SKM-1 treated with dmso at 0.1 percent for 144 hours (cell line): ENCODE data around the gene FGF22.
"Not testable (repeated sequence)": the region's sequence is repeated elsewhere in the genome, so short reads cannot be mapped to it uniquely, and the experiment has no call there.

Experiments
- DNase-seq: peaks from one replicate; lab custom pipeline; 2025; ENCODE audit not compliant: unreplicated experiment; lab: John Stamatoyannopoulos, UW

Gene FGF22

DNA sequence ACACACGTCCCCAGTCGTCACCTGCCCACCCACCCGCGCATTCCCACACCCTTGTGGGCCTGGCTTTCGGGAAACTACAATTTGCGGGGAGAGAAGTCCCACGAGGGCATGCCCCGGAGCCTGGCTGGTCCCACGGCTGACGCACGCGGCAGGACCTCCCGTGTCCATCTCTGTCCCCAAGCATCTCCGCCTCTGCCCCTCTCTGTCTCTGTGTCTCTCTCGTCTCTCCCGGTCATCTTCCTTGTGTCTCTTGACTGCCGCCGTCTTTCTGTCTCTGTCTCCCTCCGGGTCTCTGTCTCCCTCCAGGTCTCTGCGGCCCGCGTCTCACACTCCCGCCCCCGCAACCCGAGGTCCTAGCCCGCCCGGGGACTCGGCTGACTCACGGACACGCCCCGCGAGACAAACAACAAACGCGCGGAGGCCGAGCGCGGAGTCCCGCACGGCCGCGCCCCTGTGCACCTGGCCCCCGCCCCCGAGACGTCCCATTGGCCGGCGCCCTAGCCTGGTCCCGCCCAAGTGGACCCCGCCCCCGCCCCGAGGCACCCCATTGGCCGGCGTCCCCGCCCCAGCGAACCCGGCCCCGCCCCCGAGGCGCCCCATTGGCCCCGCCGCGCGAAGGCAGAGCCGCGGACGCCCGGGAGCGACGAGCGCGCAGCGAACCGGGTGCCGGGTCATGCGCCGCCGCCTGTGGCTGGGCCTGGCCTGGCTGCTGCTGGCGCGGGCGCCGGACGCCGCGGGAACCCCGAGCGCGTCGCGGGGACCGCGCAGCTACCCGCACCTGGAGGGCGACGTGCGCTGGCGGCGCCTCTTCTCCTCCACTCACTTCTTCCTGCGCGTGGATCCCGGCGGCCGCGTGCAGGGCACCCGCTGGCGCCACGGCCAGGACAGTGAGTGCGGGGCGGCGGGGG lies at the start of gene FGF22:
TSS of gene FGF22 (plus strand) at position 627 of the 908 bp plus-strand sequence. CDS start at position 674, 47 bp downstream.
- peak; percentile 64 for DNase-seq

DNA sequence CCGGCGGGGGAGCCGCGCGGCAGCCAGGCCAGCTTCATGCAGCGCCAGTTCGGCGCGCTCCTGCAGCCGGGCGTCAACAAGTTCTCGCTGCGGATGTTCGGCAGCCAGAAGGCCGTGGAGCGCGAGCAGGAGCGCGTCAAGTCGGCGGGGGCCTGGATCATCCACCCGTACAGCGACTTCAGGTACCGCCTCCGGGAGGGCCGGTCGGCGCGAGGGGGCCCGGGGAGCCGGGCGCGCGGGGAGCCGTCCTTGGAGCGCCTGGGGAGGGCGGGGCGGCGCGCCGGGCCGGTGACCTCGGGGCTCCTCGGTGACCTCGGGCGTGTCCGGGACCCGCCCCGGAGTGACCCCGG lies 49.3 kb upstream of the FGF22 start:
- DNase-seq, result no peak

DNA sequence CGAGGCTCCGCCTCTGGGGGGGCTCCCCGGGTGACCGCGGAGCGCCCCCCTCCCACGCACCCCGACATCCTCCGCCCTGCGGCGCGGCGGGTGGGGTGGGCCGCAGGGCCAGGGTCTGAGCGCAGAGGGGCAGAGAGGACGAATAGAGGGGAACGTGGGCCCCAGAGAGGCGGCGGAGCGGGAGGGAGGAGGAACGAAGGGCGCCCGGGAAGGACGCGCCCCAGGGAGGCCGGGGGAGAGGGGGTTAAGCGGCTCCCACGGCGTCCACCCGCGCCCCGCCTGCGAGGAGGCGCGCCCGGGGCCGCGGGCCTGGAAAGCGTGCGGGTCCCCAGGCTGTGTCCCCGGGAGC lies 49.0 kb upstream of the FGF22 start:
- no peak for DNase-seq

DNA sequence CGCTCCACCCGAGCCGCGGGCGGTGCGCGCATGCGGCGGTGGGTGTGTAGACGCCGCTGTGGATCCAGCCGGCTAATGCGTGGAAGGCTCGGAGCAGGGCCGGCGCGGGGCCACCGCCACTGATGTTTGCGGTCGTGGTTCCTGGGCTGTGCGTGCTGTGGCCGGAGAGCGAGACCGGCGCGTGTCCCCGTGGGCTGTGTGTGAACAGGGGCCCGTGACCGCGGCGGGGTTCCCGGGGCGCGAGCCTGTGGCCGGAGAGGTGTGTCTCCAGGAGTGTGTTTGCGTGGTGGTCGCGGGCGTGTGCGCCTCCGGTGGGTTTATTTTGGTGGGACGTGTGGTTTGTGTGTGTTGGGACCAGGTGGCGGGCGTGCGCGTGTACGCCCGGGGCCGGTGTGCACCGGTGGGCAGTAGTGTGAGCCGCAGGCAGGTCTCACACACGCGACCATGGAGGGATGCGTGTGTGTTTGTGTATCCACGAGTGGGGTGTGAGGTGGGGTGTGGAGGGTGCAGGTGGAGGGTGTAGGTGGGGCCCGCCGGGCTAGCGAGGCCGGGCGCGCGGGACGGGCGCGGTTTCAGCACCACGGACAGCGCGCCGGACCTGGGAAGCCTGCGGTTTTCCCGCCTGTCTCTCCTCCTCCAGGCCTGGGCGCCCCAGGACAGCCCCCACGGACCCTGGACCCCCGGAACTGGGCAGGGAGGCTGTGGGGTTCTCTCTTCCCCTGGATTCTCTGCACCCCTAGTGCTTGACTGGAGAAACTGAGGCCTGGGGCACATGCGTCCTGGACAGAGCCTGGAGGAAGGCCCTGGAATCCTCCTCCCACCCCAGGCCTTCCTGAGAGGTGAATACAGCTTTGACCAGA lies 48.4 kb upstream of the FGF22 start:
- DNase-seq, result no peak

DNA sequence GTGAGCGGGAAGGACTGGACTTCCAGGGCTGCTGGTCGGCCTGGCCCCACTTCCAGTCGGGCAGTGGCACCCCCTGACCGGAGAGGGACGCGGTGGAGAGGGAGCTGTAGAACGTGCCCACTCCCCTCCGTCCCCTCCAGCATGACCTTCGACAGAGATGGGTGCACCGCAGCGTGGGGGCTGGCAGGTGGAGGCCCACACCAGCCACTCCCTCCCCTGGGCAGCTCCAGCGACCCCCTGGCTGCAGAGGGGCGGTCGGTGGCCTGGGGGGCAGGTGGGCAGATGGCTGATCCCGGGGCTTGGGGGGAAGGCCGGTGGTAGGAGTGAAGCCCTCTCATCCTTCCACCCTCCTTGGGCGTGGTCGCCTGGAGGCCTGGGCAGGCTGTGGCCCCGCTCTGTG lies 47.6 kb upstream of the FGF22 start:
- DNase-seq, result no peak

DNA sequence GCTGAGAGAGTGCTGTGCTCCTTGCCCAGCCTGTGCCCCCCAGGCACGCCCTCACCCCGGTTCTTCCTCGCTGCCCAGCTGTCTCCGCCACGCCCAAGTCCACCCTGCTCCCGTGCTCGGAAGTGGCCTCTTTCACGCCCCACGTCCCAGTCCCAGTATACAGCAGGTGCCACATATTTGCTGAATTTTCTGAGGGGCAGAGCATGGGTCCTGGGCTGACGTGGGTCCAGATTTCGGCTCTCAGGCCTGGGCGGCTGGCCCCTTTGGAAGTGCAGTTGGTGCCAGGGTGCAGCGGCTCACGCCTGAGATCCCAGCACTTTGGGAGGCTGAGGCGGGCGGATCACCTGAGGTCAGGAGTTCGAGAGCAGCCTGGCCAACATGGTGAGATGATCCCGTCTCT lies 46.6 kb upstream of the FGF22 start:
- no peak for DNase-seq

DNA sequence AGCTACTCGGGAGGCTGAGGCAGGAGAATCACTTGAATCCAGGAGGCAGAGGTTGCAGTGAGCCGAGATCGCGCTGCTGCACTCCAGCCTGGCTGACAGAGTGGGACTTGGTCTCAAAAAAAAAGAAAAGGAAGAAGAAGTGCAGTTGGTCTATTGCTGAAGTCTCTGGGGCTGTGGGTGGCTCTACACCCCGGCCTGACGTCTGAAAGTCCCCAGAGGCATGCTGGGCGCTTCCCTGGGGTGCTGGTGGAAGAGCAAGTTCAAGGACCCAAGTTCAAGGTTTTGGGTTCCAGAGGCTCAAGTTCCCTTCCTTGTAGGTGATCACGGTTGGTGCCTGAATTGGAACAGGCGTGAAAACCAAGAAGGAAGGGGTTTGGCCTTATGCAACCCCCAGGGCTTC lies 46.2 kb upstream of the FGF22 start:
- no peak for DNase-seq

DNA sequence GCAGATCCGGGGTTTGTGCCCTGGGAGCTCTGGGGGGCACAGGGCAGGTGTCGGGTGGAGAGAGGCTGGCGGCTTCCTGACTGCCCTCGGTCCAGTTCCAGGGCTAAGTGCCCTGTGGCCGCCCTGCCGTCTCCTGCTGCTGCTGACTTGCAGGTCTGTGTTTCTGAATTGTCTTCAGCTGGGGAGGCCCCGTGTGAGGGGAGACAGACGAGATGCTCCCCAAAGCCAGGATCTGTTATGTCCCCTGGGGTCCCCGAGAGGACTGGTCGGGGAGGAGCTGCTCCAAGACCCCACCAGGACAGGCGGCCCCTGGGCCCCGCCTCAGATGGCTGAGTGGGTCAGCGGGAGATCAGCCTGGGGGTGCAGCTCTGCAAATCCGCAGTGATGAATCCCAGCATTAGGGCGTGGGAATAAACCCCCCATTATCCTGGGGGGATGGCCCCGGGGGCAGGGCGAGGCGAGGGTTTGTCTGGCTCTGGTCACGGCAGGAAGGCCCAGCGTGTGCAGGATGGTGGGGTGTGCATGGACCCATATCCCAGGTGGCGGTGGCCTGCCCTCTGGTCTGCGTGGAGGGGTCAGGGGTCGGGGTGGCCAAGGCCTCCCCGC lies 45.3 kb upstream of the FGF22 start:
- DNase-seq, result no peak

DNA sequence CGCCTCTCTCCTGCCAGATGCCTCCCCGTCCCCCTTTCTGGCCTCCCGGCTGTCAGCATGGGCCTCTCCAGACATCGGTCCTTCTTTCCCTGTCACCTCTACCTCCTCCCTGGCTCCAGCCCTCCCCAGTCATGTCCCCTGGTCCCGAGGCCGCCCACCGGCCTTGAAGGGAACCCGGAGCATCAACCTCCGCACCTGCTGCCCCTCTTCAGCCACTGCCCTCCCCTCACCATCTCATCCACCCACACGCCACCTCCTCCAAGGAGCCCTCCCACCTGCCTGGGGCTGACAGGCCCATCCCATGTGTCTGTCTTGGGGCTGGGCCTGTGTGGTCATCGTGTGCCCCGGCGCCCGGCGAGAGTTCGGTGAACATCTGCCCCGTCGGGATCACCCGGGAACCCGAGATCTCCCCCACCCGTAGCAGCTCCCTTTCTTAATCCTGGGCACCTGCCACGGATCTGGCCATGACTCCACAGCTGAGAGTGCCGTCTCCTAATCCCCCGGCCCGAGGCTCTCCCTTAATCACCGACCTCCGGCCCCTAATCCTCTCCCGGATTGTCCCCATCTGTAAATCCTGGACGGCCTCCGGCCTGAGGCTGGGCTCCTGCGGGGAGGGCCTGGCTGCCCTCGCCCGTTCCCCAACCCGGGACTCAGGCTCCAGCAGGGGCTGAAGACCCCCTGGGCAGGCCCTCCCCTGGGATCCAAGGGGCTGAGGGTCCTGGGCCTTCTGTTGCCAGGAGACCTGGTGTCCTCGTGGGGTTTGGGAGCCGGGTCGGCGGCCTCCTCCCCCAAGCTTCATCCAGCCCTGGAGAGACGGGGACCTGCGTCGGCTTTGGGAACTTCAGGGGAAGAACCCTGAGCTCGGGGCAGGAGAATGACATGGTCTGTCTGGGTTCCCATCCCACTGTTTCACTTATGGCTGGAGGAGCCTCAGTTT lies 44.1 kb upstream of the FGF22 start:
- no peak for DNase-seq

DNA sequence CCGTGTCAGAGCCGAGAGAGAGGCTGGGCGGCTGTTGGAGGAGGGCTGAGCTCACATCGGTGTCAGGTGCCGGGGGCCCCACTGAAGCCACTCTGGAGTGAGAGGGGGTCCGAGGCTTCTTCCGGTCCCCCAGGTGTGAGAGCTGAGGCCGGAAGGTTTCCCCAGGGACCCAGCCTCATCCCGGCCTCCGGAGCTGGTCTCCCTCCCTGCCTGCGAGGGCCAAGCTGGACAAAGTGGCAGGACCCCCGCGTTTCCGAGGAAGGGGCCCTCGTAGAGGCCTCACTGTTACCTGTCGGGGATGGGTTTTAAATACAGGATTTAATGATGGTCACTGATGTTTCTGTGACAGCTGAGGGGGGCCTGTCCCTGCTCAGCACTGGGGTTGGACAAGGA lies 43.4 kb upstream of the FGF22 start:
- no peak for DNase-seq

DNA sequence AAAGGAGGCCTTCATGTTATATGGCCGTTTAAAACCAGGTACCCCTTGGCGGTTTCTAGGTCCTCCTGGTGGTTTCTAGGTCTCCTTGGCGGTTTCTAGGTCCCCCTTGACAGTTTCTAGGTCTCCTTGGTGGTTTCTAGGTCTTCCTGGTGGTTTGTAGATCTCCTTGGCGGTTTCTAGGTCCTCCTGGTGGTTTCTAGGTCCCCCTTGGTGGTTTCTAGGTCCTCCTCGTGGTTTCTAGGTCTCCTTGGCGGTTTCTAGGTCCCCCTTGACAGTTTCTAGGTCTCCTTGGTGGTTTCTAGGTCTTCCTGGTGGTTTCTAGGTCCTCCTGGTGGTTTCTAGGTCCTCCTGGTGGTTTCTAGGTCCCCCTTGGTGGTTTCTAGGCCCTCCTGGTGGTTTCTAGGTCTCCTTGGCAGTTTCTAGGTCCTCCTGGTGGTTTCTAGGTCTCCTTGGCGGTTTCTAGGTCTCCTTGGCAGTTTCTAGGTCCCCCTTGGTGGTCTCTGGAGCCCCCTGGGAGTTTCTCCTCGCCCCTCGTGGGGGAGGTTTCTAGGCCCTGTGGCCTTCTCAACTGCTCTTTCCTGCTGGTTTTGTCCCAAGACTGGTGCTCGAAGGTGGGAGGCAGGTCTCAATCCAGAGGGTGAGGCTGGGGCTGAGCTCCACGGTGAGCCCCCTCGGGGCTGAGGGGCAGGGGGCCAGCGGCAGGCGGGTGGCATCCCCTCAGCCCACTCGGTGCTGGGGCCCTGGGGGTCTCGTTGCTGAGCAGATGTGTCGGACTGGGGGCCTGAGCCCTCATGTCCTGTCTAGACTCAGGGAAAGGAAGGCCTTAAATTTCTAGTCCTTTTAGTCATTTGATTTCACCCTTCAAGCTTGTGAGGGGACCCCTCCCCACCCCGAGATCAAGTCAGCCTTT lies 42.0 kb upstream of the FGF22 start:
- DNase-seq, result no peak

DNA sequence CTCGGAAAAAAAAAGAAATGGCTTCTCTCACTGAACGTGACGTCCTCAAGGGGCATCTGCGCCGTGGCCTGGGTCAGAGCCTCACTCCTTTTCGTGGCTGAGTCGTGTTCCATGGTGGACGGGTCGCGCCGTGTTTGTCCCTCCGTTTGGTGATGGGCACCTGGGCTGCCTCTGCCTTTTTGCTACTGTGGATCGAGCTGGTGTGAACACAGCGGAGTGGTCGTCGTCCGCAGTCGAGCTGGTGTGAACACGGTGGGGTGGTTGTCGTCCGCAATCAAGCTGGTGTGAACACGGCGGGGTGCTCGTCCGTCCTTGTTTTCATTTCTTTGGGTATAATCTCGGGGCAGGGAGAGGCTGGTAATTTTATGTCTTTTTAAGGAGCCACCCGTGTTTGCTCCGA lies 38.4 kb upstream of the FGF22 start:
- no peak for DNase-seq

DNA sequence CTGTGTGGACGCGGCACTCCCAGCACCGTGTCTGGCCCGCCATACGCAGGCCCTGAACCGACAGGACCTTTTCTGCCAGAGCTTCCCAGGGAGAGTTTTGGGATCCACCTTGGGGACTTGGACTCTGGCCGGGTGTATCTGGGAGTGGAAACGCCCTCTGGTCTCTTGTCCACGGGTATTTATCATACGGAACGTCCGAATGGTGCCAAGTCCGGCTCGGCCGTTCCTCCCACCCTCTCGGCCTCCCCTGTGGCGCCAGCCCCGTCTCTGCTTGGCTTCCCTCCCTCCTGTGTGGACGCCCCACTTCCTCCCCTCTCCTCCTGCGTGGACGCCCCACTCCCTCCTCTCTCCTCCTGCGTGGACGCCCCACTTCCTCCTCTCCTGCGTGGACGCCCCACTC lies 37.9 kb upstream of the FGF22 start:
- no peak for DNase-seq

DNA sequence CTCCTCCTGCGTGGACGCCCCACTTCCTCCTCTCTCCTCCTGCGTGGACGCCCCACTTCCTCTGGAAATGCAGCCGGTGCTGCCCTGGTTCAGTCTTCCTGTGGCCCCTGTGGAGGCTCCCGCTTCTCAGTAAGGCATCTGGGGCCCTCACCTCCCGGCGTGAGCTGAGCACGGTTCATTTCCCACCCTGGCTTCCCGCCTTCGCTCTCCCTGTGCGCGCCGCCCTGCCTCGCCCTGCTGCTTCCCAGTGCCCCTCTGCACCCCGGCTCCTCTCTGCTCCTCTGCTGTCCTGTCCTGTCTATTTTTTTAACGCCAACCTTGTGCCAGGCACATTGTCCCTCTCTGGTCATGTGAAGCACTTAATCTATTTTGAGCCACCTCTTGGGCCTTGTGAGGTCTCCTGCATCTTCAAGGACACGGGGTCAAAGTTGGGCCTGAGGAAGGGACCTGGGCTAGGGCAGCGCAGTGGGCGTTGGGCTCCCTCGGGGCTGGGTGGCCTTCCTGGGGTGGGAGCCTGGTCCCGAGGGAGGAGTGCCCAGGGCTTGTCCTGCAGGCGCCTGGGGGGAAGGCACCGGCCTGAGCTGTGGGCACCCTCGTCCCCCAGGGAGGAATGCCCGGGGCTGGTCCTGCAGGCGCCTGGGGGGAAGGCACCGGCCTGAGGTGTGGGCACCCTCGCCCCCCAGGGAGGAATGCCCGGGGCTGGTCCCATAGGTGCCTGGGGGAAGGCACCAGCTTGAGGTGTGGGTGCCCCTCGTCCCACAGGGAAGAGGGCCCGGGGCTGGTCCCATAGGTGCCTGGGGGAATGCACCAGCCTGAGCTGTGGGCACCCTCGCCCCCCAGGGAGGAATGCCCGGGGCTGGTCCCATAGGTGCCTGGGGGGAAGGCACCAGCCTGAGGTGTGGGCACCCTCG lies 37.0 kb upstream of the FGF22 start:
- DNase-seq, result no peak

DNA sequence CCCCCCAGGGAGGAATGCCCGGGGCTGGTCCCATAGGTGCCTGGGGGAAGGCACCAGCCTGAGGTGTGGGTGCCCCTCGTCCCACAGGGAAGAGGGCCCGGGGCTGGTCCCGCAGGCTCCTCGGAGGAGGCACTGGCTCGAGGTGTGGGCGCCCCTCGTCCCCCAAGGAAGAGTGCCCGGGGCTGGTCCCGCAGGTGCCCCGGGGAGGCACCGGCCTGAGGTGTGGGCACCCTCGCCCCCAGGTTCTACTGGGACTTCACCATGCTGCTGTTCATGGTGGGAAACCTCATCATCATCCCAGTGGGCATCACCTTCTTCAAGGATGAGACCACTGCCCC lies 36.4 kb upstream of the FGF22 start:
- not testable (repeated sequence) for DNase-seq

DNA sequence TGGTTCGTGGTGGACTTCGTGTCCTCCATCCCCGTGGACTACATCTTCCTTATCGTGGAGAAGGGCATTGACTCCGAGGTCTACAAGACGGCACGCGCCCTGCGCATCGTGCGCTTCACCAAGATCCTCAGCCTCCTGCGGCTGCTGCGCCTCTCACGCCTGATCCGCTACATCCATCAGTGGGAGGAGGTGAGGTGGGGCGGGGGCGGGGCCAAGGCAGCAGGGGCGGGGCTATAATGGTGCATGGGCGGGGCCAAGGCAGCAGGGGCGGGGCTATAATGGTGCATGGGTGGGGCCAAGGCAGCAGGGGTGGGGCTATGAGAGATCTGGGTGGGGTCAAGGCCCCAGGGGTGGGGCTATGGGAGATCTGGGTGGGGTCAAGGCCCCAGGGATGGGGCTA lies 35.9 kb upstream of the FGF22 start:
- DNase-seq, result not testable (repeated sequence)

DNA sequence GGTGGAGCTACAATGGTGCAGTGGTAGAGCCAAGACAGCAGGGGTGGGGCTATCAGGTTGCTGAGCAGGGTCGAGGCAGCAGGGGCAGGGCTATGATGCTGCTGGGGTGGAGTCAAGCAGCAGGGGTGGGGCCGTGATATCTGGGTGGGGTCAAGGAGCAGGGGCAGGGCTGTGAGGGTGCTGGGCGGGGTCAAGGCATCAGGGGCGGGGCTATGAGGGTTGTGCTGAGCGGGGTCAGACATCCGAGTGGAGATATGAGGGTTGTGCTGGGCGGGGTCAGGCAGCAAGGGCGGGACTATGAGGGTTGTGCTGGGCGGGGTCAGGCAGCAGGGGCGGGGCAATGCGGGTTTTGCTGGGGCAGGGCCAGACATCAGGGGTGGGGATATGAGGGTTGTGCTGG lies 35.3 kb upstream of the FGF22 start:
- peak; percentile 40 for DNase-seq

DNA sequence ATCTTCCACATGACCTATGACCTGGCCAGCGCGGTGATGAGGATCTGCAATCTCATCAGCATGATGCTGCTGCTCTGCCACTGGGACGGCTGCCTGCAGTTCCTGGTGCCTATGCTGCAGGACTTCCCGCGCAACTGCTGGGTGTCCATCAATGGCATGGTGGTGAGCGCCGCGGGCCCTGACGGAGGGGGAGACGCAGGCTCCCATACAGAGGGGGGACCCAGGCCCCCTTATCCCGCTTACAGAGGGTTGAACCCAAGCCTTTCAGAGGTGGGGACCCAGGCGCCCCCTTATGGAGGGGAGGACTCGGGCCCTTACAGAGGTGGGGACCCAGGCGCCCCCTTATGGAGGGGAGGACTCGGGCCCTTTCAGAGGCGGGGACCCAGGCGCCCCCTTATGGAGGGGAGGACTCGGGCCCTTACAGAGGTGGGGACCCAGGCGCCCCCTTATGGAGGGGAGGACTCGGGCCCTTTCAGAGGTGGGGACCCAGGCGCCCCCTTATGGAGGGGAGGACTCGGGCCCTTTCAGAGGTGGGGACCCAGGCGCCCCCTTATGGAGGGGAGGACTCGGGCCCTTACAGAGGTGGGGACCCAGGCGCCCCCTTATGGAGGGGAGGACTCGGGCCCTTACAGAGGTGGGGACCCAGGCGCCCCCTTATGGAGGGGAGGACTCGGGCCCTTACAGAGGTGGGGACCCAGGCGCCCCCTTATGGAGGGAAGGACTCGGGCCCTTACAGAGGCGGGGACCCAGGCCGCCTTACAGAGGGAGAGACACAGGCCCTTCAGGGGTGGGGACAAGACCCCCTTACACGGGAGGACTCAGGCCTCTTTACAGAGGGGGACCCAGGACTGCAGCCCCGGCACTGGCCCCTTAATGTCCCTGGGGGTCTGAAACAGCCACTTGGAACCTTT lies 34.4 kb upstream of the FGF22 start:
- DNase-seq, result not testable (repeated sequence)
